ENCODE measurements around the gene PLOD3. TPM values are rescaled to one million over a fixed set of nuclear protein-coding genes. Genes with fewer than 3 reads are reported as not detected.

The PLOD3 gene
- total RNA-seq, 1 donor from 2014 or later, result 41.5 TPM

DNA sequence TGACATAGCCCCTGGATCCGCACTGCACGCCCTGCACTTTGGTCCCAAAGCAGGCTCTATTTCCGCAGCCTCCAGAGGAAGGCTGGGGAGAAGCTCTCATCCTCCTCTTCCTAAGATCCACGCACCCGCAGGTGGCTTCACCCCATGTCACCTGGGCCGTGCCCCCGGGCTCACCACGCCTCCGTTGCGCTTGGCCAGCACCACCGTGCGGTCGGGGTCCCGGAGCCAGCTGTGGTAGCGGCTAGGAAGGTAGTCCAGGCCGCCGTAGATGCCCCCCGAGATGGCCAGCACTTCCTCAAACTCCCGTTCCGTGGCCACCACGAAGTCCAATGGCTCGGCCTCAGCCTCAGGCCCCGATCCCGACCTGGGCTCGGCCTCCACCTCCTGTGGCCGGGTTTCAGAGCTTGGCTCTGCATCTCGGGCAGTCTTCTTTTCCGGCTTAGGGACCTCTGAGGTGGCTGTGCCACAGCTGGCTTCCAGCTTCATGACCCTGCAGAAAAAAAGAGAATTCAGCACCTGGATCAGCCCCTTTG is 43.0 kb downstream of the PLOD3 start:
- peaks cover 27% of the 10 kb centered on the region for H3K4me1 ChIP-seq
- no peak overlapping the region for H3K4me3 ChIP-seq
- intact Hi-C loops (cut with DNase I), result no loop called here

DNA sequence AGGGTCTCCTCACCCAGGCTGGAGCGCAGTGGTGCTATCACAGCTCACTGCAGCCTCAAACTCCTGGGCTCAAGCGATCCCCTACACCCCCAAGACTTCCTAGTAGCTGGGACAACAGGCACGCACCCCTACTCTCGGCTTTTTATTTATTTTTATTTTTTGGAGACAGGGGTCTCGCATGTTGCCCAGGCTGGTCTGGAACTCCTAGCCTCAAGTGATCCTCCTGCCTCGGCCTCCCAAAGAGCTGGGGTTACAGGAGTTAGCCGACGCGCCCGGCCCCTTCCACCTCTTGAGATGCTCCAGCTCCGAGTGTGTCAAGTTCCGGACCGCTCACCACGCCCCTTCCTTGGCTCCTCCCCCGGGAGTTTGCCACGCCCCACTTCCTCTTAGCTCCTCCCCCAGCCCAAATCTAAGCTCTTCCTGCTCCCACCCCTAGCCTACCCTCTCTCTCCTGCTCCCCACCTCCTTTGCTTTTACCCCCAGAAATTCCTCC is 43.6 kb downstream of the PLOD3 start:
- Histone ChIP-seq H3K27me3 (peaks cover 24% of the 10 kb centered on the region), H3K27ac (no peak overlapping the region), H3K4me1 (peaks cover 27% of the 10 kb centered on the region), H3K9me3 (no peaks in the 10 kb centered on the region), H3K4me3 (no peak overlapping the region), H3K36me3 (no peaks in the 10 kb centered on the region)
- TF ChIP-seq, protein P1, sequence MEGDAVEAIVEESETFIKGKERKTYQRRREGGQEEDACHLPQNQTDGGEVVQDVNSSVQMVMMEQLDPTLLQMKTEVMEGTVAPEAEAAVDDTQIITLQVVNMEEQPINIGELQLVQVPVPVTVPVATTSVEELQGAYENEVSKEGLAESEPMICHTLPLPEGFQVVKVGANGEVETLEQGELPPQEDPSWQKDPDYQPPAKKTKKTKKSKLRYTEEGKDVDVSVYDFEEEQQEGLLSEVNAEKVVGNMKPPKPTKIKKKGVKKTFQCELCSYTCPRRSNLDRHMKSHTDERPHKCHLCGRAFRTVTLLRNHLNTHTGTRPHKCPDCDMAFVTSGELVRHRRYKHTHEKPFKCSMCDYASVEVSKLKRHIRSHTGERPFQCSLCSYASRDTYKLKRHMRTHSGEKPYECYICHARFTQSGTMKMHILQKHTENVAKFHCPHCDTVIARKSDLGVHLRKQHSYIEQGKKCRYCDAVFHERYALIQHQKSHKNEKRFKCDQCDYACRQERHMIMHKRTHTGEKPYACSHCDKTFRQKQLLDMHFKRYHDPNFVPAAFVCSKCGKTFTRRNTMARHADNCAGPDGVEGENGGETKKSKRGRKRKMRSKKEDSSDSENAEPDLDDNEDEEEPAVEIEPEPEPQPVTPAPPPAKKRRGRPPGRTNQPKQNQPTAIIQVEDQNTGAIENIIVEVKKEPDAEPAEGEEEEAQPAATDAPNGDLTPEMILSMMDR (IDR thresholded peaks at IDR 0.05), result no peak
- TF ChIP-seq POLR2A (IDR thresholded peaks at IDR 0.05) (no peak), POLR2AphosphoS5 (IDR thresholded peaks at IDR 0.05; ENCODE audit: insufficient read depth in 1 of 2, low read depth in 1 of 2) (no peak)
- intact Hi-C loops (cut with DNase I), result no loop called here
- no peak for DNase-seq (ENCODE audit: extremely low spot score in 2 of 2)

More for the DNA sequence above, 43.0 kb downstream of the PLOD3 start:
- TF ChIP-seq, protein P1 (IDR thresholded peaks at IDR 0.05), result no peak
- no peak for TF ChIP-seq POLR2AphosphoS5 (IDR thresholded peaks at IDR 0.05; ENCODE audit: insufficient read depth in 1 of 2, low read depth in 1 of 2)
- no peaks in the 10 kb centered on the region for H3K9me3 ChIP-seq
- H3K27me3 ChIP-seq, result peaks cover 24% of the 10 kb centered on the region
- H3K36me3 ChIP-seq, result no peaks in the 10 kb centered on the region
- no peak for DNase-seq (ENCODE audit: extremely low spot score in 2 of 2)
- no peak overlapping the region for H3K27ac ChIP-seq

DNA sequence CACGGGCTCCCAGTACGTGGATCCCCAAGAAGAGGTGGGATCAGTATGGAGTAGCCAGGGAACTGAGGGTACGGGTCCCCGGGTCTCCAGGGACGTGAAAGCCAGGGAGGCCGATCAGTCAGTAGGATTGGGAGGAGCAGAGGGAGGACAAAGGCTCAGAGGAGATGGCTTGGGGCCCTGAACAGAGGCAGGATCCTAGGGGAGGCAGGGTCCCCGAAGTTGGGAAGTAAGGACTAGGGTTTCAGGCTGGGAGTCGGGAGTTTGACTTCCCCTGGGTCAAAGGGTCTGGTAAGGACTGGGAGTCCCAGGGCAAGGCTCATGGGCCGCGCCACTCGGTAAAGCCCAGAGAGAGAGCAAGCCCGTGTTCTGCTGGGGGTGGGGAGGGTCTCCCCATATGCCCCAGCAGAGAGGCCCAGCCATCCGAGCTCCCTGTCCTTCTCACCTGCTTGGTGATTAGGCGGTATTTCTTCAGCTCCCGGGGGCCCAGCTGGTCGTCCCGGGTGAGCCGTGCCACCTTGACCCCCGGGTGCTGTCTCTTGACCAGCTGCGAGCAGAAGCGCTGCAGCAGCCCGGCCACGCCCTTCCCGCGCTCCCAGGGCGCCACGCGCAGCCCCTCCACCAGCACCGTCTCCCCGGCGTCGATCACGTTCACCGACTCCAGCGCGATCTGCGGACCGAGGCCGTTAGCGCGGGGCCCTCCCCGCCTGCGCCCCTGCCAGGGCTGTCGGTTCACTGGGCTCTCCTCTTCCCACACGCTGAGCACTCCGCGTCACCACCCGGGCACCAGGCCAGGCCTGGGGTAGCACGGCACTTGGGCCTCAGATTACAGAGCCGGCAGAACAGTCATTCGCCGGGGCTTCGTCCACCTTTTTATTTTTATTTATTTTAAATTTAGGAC is 44.3 kb downstream of the PLOD3 start:
- TF ChIP-seq POLR2A (IDR thresholded peaks at IDR 0.05), result no peak
- TF ChIP-seq, protein P1 (IDR thresholded peaks at IDR 0.05), result no peak
- no peak for TF ChIP-seq POLR2AphosphoS5 (IDR thresholded peaks at IDR 0.05; ENCODE audit: insufficient read depth in 1 of 2, low read depth in 1 of 2)
- intact Hi-C loops (cut with DNase I), result no loop called here
- DNase-seq (ENCODE audit: extremely low spot score in 2 of 2), result no peak
- Histone ChIP-seq H3K27ac (no peak overlapping the region), H3K36me3 (no peaks in the 10 kb centered on the region), H3K27me3 (peaks cover 24% of the 10 kb centered on the region), H3K9me3 (no peaks in the 10 kb centered on the region), H3K4me3 (no peak overlapping the region), H3K4me1 (peaks cover 27% of the 10 kb centered on the region)

DNA sequence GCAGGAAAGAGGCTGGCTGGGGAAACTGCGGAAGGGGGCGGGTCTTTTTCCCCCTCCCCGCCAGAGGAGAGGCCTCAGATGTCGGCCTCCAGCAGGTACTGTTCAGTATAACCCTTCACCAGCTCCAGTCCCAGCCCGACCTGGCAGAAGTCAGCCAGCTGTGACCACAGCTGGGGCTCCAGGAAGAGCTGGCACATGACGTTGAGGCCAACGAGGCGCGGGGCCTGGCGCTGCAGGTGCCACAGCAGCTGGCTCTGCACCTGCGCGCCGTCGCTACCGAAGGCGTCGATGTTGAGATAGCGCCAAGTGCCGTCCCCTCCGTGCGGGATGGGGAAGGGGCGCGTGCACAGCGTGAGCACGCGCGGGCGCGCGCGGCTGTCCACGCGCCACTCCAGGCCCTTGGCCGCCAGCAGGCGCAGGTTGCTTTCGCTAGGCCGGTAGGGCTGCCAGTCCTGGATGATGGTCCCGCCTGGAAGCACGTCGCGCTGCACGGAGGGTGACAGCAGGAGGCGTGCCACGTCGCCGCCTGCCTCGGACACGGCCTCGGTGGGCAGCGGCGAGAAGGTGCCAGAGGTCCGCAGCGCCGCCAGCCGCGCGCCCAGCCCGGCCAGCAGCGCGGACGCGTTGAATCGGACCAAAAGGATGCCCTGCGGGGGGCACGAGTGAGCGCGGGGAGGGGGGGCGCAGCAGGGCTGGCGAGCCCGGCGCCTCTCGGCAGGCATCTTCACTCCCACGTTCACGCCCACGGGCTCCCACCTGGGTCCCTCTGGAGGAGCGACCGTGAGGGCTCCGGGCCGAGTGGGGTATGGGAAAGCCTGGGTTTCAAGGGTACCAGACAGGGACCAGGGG is 45.2 kb downstream of the PLOD3 start:
- intact Hi-C loops (cut with DNase I), result no loop called here
- DNase-seq (ENCODE audit: extremely low spot score in 2 of 2), result no peak
- Histone ChIP-seq H3K9me3 (no peaks in the 10 kb centered on the region), H3K27me3 (peaks cover 24% of the 10 kb centered on the region), H3K36me3 (no peaks in the 10 kb centered on the region), H3K4me1 (peaks cover 27% of the 10 kb centered on the region), H3K27ac (no peak overlapping the region), H3K4me3 (peak overlapping the region in 1 of 2 donors; percentile 14)
- TF ChIP-seq POLR2AphosphoS5 (IDR thresholded peaks at IDR 0.05; ENCODE audit: insufficient read depth in 1 of 2, low read depth in 1 of 2), result no peak
- TF ChIP-seq, protein P1 (IDR thresholded peaks at IDR 0.05), result no peak
- no peak for TF ChIP-seq POLR2A (IDR thresholded peaks at IDR 0.05)

Data from vagina (tissue), 2 donors.